ENCODE results near the gene SYPL2.

Gene SYPL2

DNA sequence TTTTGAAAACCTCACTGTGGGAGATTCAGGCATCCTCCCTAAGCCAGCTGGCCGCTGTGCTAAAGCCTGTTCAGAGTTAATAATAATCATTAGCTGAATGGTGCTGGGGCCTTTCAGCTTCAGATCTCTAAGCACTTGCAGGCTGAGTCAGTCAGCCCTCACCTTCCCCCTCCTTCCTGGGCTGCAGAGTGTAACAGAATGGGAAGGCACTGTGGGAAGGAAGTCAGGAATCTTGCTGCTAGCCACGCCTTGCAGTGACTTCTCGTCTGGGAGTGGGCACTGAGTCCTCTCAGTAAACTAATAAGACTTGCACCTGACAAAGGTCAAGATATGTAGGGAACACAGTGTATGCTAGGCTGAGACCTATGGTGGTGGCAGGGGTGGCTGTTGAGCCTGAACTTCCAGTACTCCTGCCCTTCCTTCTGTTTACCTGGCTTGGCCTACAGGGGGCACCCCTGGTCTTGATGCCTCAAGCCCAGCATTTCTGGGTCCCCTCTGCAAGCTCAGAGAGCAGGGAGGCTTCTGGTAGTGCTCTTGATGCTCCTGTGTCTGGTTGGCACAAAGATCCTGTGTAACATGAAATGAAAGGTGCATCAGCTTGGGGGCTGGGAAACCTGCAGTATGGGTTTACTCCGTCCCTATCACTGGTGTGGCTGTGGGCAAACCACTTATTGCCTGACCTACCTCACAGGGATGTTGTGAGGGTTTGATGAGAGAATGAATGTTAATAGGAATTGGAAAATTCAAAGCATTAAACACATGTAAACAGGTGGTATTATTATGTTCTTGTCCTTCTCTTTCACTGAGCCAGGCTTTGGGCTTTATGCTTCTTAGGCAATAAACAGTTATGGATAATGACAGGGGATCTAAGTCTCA is 33.6 kb downstream of the SYPL2 start:
- Mint-ChIP-seq H3K4me3 (peak overlapping the region; percentile 27 to 68 (median 60)), H3K4me1 (peaks cover 74% of the 10 kb centered on the region), H3K9me3 (no peaks in the 10 kb centered on the region), H3K36me3 (ENCODE audit: low read depth) (peaks cover 13% of the 10 kb centered on the region), H3K27me3 (ENCODE audit: low read depth) (no peaks in the 10 kb centered on the region), H3K27ac (peak overlapping the region; percentile 75 to 96 (median 91))
- TF ChIP-seq, protein P1, sequence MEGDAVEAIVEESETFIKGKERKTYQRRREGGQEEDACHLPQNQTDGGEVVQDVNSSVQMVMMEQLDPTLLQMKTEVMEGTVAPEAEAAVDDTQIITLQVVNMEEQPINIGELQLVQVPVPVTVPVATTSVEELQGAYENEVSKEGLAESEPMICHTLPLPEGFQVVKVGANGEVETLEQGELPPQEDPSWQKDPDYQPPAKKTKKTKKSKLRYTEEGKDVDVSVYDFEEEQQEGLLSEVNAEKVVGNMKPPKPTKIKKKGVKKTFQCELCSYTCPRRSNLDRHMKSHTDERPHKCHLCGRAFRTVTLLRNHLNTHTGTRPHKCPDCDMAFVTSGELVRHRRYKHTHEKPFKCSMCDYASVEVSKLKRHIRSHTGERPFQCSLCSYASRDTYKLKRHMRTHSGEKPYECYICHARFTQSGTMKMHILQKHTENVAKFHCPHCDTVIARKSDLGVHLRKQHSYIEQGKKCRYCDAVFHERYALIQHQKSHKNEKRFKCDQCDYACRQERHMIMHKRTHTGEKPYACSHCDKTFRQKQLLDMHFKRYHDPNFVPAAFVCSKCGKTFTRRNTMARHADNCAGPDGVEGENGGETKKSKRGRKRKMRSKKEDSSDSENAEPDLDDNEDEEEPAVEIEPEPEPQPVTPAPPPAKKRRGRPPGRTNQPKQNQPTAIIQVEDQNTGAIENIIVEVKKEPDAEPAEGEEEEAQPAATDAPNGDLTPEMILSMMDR (IDR thresholded peaks at IDR 0.05; ENCODE audit: unreplicated experiment in 3 of 3) = peak in 2 of 3 experiments; percentile 31 to 38

DNA sequence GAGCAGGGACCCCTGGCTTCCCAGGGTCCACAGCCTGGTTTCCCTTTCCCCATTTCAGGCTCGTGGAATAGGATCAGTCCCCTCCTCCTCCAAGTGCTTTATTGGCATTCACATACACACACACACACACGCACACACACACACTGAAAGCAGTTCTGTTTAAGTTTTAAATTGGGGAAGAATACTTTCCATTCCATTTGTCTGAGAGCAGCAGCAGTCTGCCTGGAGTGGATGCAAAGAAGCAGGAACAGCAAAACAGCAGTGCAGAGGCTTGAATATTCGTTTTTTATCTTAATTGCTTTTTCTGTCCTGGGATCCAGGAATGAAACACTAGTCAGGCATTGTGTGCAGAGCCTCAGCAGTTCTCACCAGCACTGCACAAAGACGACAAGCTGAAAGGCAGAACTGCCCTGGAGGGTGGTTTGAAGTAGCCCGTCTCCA is 34.6 kb downstream of the SYPL2 start:
- Mint-ChIP-seq H3K4me3 (peak overlapping the region in 1 of 3 experiments; percentile 17), H3K36me3 (ENCODE audit: low read depth) (peaks cover 9% of the 10 kb centered on the region), H3K27ac (peak overlapping the region; percentile 40 to 91 (median 62)), H3K9me3 (no peaks in the 10 kb centered on the region), H3K27me3 (ENCODE audit: low read depth) (no peaks in the 10 kb centered on the region), H3K4me1 (peaks cover 67% of the 10 kb centered on the region)
- TF ChIP-seq, protein P1 (IDR thresholded peaks at IDR 0.05; ENCODE audit: unreplicated experiment in 3 of 3) = no peak

DNA sequence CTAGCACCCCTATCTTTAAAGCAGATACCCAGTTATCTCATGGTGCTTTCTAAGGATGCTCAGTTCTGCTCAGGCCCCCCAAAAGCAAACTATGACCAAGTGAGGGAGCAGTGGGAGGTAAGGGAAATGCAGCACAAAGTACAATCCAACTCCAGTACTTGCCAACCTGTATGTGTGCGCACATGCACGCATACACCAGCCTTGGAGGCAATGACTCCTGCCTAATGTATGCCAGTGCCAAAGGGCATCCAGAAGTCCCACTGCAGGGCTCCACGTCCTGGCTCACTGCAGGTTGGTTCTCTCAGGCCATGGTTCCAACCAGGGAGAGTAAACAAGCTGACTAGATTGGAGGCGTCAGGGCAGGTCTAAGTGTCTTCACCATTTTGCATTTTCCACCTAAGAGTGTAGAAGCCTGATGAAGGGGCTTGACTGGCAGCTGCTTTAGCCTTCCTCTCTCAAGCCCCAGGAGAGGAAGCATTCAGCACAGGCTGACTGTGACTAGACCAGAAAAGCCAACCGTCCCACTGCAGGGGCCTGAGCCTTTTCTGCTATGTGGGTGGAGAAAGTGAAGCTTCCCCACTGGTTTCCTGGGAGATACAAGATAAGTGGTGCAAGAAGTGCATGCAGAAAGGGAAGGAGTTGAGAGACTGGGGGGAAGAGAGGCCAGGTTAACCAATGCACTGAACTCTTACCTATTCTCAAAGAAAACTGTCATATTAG is 35.5 kb downstream of the SYPL2 start:
- Mint-ChIP-seq H3K4me1 (peaks cover 58% of the 10 kb centered on the region), H3K27ac (no peak overlapping the region), H3K36me3 (ENCODE audit: low read depth) (peaks cover 3% of the 10 kb centered on the region), H3K27me3 (ENCODE audit: low read depth) (no peaks in the 10 kb centered on the region), H3K4me3 (no peak overlapping the region), H3K9me3 (no peaks in the 10 kb centered on the region)
- TF ChIP-seq, protein P1 (IDR thresholded peaks at IDR 0.05; ENCODE audit: unreplicated experiment in 3 of 3) = no peak

DNA sequence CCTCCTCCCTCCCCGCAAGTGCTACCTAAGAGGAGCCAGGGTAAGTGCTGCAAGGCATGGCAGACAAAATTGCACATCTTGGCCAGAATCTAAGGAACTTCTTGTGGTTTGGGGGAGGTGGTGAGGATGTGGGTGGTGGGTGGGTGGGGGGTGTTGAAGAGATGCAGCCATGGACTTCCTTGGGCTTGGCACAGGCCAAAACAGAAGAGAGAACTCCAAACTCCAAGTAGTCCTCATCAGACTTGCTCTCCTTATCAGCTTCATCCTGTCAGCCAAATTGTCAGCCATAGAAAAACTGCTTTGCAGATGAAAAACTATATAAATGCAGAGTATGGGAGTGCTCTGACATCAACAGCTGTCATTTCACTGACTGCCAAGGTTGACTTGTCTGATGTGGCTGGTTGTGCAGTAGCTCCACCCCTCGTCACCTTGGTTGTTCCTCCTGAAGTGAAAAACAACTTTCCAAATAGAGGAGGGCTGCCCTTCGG is 36.1 kb downstream of the SYPL2 start:
- H3K4me3 Mint-ChIP-seq = no peak overlapping the region
- H3K4me1 Mint-ChIP-seq = peaks cover 55% of the 10 kb centered on the region
- H3K27me3 Mint-ChIP-seq (ENCODE audit: low read depth) = peaks cover 3% of the 10 kb centered on the region
- TF ChIP-seq, protein P1 (IDR thresholded peaks at IDR 0.05; ENCODE audit: unreplicated experiment in 3 of 3) = no peak
- peaks cover 7% of the 10 kb centered on the region for H3K36me3 Mint-ChIP-seq (ENCODE audit: low read depth)
- no peak overlapping the region for H3K27ac Mint-ChIP-seq
- H3K9me3 Mint-ChIP-seq = no peaks in the 10 kb centered on the region

DNA sequence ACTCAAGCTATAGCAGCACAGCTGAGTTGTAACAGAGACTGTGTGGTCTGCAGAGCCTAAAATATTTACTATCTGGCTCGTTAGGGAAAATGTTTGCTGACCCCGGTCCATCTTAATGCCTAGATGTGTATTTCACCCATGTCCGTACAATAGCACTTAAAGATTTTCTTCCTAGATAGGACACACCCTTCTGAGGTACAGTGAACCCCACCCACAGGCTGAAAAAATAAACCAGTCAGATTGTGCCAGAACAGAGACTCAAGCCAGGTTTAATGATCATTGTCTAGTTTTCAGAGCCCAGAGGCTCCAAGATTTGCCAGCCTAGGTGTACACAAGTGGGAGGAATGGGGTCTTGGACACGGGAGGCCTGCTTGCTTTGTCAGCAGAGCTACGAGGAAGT is 37.6 kb downstream of the SYPL2 start:
- Mint-ChIP-seq H3K4me1 (peaks cover 55% of the 10 kb centered on the region), H3K27ac (no peak overlapping the region), H3K4me3 (no peak overlapping the region), H3K36me3 (ENCODE audit: low read depth) (peaks cover 14% of the 10 kb centered on the region), H3K27me3 (ENCODE audit: low read depth) (peaks cover 12% of the 10 kb centered on the region), H3K9me3 (no peaks in the 10 kb centered on the region)
- TF ChIP-seq, protein P1 (IDR thresholded peaks at IDR 0.05; ENCODE audit: unreplicated experiment in 3 of 3) = no peak
